Psoas muscle (tissue), 8 donors: ENCODE data around the gene RHBDD3. TPM values are rescaled to one million over a fixed set of nuclear protein-coding genes. Genes with fewer than 3 reads are reported as not detected.

ENCODE experiments used
- ATAC-seq, 4 donors: fragments of 200-7000 bp; cut with Tn5 transposase; one replicate each; pipeline ENCODE4 v1.9.1; 2020; ENCODE audit warnings: moderate library complexity in 3 of 4, mild to moderate bottlenecking in 2 of 4
- DNase-seq, 2 donors: peaks; one replicate each; pipeline ENCODE4 v3.0.0-alpha.2; 2020
- H3K27ac ChIP-seq: fragments of 200-600 bp; one replicate; pipeline ENCODE4 v1.8.0; 2022
- H3K27me3 ChIP-seq, 3 donors: fragments of 200-600 bp in 1 of 3; one replicate each; pipeline versions ENCODE4 v1.6.1 to v1.8.0; 2013 to 2022; ENCODE audit warnings: low read length in 2 of 3, mild to moderate bottlenecking in 2 of 3, moderate library complexity in 1 of 3; ENCODE audit not compliant: insufficient read depth in 3 of 3
- H3K36me3 ChIP-seq, 2 donors: fragments of 200-600 bp in 1 of 2; one replicate each; pipeline versions ENCODE4 v1.6.1 to v1.8.0; 2013 to 2022; ENCODE audit warnings: low read depth in 1 of 2, mild to moderate bottlenecking in 1 of 2, moderate library complexity in 1 of 2; ENCODE audit not compliant: insufficient read depth in 1 of 2
- H3K4me1 ChIP-seq: fragments of 200-600 bp; one replicate; pipeline ENCODE4 v1.8.0; 2022
- H3K4me3 ChIP-seq: fragments of 200-600 bp; one replicate; pipeline ENCODE4 v1.8.0; 2022; ENCODE audit warnings: mild to moderate bottlenecking
- H3K9me3 ChIP-seq: fragments of 200-600 bp; one replicate; pipeline ENCODE4 v1.8.0; 2022
- CTCF ChIP-seq: fragments of 200-600 bp; IDR thresholded peaks from one replicate; pipeline ENCODE4 v1.8.0; 2022; ENCODE audit warnings: antibody characterized with exemption
- WGBS, 3 donors: extraction: QIAGEN DNeasy Blood & Tissue Kit; methylation state at CpG; one replicate each; pipeline versions ENCODE4 v1.1.6 to v1.1.7; 2013; 5-methylcytosine and 5-hydroxymethylcytosine counted together
- intact Hi-C, 2 donors: fragments of 100-400 bp; cut with DNase I; formaldehyde crosslinking; loops; one replicate each; pipeline versions ENCODE4 v1.11.0 to v1.14.2; 2022
- polyA plus RNA-seq, 3 donors: library from polyadenylated mRNA; stranded (reverse); fragments of 200-250 nt; gene quantifications; one replicate each; pipeline ENCODE4 v1.2.3, GENCODE V29; 2013
- total RNA-seq, 4 donors: library from RNA; stranded (reverse); fragmentation: NEBNext Ultra II Directional in 2 of 4; extraction: Animal tissue kit (Norgen Biotek cat#: 25700) in 2 of 4; gene quantifications; one replicate each; pipeline versions ENCODE4 v1.2.1 to v1.2.4, GENCODE V29; 2021 to 2023
- donor health status: healthy with polysubstance abuse.
- donor health status: DM: no; HTN: no; CAD: no; lungs with moderate emphysema.
- donor health status: Bipolar disorder and iron deficiency.
- donor health status: healthy.
- donor health status: DM: yes; HTN: yes; CAD: no.
- donor health status: DM: no; HTN: no; CAD: no.
- donor health status: DM: no; HTN: no; CAD: no.
- donor health status: DM: yes; HTN: yes; CAD: no.

Gene RHBDD3
- total and polyA plus RNA-seq, 7 donors: 10.6 to 36.5 (median 20.3) TPM

- intact Hi-C loops: no loop called here
- no peak for DNase-seq
- Histone ChIP-seq H3K27me3 (no peaks in the 10 kb centered on the region), H3K36me3 (peaks cover 18 to 100% of the 10 kb centered on the region in 2 donors), H3K27ac (no peak overlapping the region), H3K4me3 (no peak overlapping the region), H3K9me3 (no peaks in the 10 kb centered on the region), H3K4me1 (peaks cover 37% of the 10 kb centered on the region)
- 57 to 72% (median 65%) methylated on average over 5 of the region's 5 CpGs for WGBS, 3 donors
- TF ChIP-seq CTCF: no peak
- no peak for ATAC-seq
These were observed 22.3 kb upstream of the RHBDD3 start for GRCh38 chr22:29290061-29290460.

DNA sequence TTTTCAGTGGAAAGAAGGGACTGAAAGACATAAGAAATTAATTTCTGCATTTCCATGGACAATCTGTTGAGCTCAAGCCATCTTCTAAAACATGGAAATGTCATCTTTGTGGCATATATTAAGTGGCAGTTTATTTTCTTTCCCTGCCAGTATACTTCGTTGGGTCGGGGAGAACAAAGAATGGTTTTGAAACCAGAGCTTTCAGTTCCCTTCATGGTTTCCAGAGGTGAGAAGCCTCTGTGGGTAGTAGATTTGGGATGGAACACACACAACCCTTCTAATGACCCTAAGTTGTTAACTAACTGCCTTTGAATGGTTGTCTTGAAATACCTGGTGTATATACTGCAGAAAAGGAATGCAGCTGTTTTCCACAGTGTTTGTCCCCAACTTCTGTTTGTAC lies 21.1 kb upstream of the RHBDD3 start:
- Histone ChIP-seq H3K4me1 (peaks cover 37% of the 10 kb centered on the region), H3K27ac (no peak overlapping the region), H3K27me3 (no peaks in the 10 kb centered on the region), H3K36me3 (peaks cover 16 to 100% of the 10 kb centered on the region in 2 donors), H3K4me3 (no peak overlapping the region), H3K9me3 (no peaks in the 10 kb centered on the region)
- intact Hi-C loops: loop anchor here in 1 of 2 donors (10.0 kb wide), 1 partner anchor 236 kb away; no protein-coding TSS in a partner anchor
- WGBS, 3 donors: 23 to 39% (median 28%) methylated on average over 2 of the region's 2 CpGs
- DNase-seq: no peak
- ATAC-seq: no peak
- no peak for TF ChIP-seq CTCF

DNA sequence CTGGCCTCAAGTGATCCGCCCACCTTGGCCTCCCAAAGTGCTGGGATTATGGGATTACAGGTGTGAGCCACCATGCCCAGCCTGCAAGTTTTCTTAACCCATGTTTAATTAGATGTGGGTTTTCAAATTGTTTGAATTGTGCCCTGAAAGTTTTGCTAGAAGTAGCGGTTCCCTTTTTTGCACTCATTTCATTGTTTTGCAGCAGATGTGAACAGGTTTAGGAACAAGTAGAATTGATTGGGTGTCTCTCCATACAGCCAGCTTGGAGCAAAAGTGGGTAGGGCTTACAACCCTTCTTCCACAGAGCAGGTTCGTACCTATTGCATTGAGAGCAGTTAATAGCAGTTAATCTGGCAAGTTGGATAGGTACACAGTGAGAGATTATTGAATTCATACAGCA lies 16.4 kb upstream of the RHBDD3 start:
- DNase-seq (no peak), ATAC-seq (no peak)
- Histone ChIP-seq H3K36me3 (peaks cover 18 to 100% of the 10 kb centered on the region in 2 donors), H3K27ac (no peak overlapping the region), H3K27me3 (no peaks in the 10 kb centered on the region), H3K4me1 (peaks cover 11% of the 10 kb centered on the region), H3K4me3 (no peak overlapping the region), H3K9me3 (no peaks in the 10 kb centered on the region)
- WGBS, 3 donors: 92 to 95% (median 94%) methylated on average over 3 of the region's 3 CpGs
- TF ChIP-seq CTCF: no peak
- intact Hi-C loops: loop anchor here in 1 of 2 donors (10.0 kb wide), 1 partner anchor 241 kb away; no protein-coding TSS in a partner anchor

DNA sequence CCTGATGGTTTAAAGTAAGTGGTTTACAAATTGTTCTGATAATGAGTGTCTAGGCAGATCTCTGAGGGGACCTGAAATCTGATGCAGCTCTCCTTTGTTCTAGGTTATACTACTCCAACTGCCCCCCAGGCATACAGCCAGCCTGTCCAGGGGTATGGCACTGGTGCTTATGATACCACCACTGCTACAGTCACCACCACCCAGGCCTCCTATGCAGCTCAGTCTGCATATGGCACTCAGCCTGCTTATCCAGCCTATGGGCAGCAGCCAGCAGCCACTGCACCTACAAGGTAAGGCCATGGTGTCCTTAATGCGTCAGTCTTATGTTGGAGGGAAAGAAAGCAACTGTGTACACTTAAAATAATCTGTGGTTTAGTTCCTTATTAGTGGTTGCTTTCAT lies 10.1 kb upstream of the RHBDD3 start:
- H3K9me3 ChIP-seq: no peaks in the 10 kb centered on the region
- H3K27me3 ChIP-seq: no peaks in the 10 kb centered on the region
- no peak overlapping the region for H3K27ac ChIP-seq
- H3K36me3 ChIP-seq: peaks cover 18 to 100% of the 10 kb centered on the region in 2 donors
- intact Hi-C loops: no loop called here
- DNase-seq: no peak
- H3K4me3 ChIP-seq: no peak overlapping the region
- 98 to 100% (median 100%) methylated on average over 1 of the region's 1 CpG for WGBS, 3 donors
- H3K4me1 ChIP-seq: peaks cover 42% of the 10 kb centered on the region
- no peak for ATAC-seq
- no peak for TF ChIP-seq CTCF
